ENCODE data around the gene KIAA0825.

The KIAA0825 gene

DNA sequence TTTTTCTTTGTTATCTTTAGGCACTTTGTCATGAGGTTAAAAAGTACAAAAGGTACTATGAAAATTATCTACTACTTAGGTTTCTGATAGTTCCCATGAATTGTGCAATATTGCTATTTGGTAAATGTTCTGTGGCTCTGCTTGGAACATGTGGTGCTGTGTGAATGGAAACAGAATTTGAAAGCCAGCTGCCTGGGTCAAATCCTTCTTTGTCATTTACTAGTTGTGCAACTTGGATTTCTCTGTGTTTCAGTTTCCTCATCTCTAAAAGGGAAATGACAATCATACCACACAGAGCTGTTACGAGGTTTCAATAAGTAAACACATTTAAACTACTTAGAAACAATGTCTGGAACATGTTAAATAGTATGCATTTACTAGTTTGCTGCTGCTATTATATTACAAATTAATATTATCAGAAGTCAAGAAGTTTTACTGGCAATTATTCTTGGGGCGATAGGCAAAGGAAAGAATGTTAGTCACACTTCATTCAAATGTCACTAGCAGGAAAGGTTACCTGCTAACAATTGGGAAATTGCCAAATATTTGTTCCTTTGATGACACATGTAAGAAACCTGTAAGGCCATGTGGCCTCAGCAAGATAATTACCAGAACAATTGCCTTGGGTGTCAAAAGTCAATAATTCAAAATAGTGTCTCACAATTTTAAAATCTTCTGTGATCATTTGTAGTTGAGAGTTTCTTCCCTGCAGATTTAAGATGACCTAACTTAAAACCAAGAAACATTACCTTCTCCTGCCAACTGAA lies 184.8 kb downstream of the KIAA0825 start:
- no peak for DNase-seq

DNA sequence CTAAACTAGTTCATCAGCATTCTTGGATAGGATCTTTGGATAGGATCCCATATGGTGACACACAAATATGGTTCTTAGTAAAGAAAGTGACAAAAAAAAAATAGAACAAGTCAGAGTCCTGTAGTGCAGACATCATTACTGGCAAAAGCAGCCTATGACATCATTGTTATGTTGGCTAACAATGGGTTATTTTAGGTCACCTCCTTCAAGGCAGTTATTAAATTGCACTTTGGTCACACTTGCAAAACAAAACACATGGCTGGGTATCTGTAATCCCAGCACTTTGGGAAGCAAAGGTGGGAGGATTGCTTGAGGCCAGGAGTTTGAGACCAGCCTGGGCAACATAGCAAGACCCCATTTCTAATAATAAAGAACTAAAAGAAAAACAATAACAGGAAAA lies 185.9 kb downstream of the KIAA0825 start:
- no peak for DNase-seq

GRCh38 chr5:94431696-94432095 lies 186.7 kb downstream of the KIAA0825 start:
- no peak for DNase-seq

GRCh38 chr5:94429566-94429965 lies 188.8 kb downstream of the KIAA0825 start:
- DNase-seq: no peak

DNA sequence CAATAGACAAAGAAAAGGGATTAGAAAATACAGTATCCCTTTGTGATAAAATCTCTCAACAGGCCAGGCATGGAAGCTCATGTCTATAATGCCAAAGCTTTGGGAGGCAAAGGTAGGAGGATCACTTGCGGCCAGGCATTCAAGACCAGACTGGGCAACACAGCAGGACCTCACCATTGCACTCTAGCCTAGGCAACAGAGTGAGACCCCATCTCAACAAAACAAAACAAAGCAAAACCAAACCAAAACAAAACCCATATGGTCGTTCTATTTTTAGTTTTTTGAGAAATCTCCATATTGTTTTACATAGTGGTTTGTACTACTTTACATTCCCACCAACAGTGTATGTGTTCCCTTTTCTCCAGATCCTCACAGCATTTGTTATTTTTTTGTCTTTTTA lies 193.0 kb downstream of the KIAA0825 start:
- DNase-seq: no peak

DNA sequence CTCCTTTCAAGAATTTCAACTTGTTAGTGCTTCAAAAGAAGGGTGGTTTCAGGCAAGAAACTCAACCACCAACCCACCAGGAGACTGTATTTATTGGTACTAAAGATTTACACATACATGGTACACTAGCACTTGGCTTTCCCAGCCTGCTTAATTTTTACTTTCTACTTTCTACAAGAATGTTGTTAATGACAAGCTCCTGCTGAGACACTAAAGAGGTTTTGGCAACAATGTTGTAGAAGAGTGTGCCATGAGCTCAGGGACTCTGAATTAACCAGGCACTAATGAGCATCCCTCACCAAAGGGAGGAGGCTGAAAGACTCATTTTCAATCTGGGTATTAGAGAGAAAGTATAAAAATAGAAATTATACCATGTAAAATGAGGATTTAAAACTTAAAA lies 195.0 kb downstream of the KIAA0825 start:
- no peak for DNase-seq

DNA sequence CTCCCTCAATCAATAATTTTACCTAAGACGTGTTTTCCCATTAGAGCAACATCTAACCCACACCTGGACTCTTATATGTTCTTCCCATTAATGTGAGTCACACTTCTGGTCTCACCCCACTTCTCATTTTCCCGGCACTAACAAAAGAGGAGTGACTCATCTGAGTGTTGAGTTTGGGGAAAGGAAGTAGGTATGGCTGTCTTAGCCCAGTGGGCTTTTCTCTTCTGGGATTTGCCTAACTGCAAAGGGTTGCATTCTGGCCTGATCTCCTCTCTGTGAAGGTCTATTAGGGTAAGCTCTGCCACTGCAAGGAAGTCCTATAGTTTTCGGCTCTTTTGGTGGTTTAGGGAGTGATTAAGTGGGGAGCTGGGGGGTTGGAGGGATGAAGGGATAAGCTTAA lies 195.6 kb downstream of the KIAA0825 start:
- DNase-seq: no peak

DNA sequence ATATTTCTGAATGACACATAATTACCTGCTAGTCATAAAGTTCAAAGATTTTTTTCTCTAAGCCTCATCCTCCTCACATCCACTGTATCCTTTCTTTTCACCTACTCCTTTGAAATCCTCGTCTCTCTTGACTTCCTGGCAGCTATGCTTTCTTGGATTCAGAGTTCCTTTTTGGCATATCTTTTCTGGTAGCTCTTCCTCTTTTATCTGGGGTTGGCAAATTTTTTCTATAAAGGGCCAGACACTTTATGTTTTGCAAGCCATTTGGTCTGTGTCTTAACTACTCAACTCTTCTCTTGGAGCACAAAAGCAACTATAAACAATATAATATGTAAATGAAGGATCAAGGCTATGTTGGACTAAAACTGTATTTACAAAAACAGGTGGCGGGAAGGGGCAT lies 197.5 kb downstream of the KIAA0825 start:
- DNase-seq: no peak

- DNase-seq: no peak
Observed at GRCh38 chr5:94415798-94416197, 202.6 kb downstream of the KIAA0825 start.

DNA sequence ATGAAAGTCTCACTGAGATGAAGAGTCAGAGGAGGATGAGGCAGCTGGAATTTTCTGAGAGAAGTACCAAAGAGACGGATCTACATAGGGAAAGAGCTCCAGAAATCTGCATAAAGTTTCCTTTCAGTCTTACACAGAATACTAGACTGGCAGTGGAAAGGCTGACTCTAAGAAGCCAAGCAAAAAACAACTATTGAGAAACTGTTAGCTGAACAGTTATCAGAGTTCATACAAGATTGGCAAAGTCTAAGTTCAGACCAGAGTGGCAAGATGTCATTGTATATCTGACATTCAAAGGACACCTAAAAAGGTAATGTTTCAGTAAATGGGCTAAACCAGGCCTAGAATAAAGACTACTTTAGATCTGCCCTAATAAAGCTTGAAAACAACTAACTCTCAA lies 209.0 kb downstream of the KIAA0825 start:
- DNase-seq: no peak

DNA sequence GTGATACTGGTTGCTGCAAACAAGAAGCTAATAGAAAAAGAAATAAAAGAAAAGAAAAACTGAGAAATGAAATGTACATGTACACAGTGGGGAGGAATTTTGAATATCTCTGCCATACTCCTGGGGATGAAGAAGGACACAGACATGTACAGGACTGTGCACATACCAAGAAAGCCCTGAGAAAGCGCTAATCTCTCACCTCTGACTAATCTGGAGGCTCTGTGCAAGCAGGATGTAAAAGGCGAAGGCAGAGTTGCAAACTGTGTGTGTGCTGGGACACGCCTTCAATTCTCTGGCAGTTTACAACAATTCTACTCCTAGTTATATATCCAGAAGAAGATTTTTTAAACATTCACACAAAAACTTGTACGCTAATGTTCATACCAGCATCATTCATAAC lies 211.4 kb downstream of the KIAA0825 start:
- DNase-seq: no peak

DNA sequence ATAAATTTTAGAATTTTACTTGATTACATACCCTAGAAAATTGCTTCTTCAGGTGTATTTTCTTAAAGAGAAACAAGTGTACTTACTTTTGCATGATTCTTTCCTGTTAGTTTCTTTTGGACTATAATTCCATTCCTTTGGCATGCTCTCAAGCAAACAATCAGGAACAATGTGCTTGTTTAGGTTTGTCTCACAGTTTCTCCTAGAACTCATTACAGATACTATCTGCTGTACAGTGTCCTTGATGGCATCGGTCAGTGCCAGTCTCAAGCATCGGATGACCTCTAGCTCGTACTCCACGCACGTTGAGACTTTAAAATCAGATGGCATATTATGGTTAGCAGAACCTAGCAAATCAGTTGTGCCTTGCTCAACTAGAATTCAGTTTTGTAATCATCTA lies 214.9 kb downstream of the KIAA0825 start:
- DNase-seq: no peak

DNA sequence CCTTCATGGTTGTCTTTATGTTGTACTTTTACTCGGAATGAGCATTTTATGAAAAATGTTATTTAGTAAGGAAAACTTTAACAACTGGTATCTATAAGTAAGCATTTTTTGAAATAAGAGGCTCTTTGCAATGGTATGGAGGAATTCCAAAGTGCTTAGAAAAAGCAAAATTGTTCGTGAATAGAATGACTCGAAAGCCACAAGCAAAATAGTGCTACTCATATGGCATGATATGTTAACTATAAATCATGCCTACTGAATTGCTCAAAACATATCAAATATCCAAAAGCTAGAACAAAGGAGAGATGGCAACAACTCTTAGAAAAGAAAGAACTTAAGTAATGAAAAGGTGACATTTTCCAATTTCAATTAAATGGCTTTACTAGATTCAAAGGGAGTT lies 216.3 kb downstream of the KIAA0825 start:
- DNase-seq: no peak

DNA sequence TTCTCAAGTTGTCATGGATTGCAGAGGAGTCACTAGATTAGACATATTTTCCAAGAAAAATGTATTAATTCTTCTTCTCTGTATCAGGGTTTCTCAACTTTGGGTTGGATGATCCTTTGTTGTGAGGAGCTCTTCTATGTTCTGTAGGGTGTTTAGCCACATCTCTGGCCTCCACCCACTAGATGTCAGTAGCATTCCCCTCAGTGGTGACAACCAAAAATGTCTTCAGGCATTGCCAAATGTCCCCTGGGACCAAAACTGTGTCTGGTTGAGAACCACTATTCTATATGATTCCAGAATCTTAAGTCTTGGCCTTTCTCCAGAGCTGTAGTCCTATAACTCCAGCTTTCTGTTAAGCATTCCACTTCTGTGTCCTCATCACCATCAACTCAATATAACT lies 220.9 kb downstream of the KIAA0825 start:
- DNase-seq: no peak

DNA sequence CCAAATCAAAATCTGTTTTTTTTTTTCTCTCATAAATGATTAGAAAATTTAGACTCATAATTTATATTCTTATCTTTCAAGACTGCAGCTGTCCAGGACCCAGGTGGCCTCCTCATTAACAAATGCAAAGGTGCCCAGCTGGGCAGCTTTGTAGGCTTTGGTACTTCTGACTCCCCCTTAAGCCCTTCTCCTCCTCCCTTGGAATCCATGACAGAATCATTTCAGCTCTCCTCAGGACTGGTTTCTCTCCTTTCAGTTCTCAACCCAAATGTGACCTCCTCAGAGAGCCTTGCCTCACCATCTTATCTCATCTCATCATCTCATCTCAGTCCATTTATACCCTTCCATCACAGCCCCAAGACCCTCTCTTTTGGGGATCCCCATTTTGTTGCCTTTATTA lies 221.7 kb downstream of the KIAA0825 start:
- no peak for DNase-seq

DNA sequence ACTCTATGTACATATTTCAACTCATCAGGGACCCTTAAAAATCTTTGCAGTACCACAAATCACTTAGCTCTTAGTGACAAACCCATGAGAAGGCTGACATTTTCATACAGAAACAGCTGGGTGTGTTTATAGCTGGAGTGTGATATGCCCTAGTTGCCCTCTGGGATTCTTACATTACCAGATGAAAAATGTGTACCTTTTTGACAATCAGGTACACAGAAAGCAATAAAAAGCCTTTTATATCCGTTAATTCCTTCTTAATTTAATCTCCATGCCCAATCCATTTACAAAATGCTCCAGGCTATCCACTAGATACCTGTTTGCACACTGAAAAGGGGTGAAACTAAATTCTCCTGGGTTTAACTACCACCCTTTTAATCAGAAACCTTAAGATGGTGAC lies 222.9 kb downstream of the KIAA0825 start:
- DNase-seq: no peak

DNA sequence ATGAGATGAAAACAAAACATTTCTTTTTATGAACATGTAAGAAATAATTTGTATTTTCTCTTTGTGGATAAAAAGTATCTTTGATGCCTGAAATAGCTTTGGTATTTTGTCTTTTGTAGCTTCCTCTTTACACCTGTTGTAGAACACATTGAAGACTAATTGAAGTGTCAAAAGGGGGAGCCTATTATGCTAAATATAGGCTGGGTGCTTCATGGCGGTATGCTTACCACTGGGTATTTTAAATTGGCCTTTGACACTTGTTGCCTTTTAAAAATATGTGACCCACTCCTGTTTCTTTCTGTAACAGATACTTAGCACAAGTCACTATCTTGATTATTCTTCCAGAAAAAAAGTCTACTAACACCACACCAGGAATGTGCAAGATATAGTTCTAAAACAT lies 226.4 kb downstream of the KIAA0825 start:
- no peak for DNase-seq

DNA sequence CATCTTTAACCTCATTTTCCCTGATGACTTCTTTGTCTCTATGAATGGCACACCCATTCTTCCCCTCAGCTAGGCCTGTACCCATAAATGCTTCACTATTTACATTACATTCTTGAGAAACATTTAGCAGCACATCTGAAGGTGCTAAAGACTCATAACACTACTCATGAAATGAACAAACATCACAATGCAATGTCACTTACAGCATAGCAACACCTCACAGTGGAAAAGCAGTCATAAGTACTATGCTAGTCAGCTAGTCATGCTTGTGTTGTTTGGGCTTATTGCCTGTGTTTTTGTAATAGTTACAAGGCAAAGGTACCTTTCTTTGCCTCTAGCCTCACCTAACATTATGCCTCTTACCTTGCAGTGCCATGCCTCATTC lies 228.9 kb downstream of the KIAA0825 start:
- DNase-seq: no peak

DNA sequence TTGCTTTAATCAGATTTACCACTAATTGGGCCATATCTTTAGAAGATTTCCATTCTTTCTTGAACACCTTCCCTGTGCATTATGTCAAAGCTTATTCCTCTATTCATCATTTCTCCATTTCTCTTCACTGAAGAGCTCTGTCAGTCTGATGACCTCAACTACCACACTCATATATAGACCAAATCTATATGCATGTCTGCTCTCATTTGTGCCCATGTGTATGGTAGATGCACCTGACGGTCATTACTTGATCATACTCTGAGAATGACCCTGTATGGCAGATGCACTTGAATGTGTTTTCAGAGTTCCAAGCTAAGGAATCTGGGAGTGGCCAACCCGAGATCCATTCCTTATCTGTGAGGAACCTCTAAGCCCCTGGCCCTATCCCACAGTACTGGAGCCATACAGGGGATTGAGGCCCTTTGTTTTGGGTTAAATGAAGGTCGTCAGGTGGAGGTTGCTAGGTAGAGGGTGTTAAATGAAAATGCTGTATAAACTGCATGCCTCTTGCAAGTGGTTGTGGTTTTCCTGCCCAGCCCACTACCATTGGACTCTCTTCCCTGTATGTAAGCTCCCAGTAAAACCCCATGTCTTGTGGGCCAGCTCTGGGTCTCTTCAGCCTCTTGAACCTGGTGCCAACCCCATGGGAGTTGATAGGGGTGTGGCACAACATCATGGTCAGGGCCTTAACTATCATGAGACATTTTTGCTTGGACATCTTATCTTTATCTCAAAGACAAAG lies 229.5 kb downstream of the KIAA0825 start:
- DNase-seq: no peak

GRCh38 chr5:94385767-94386166 lies 232.6 kb downstream of the KIAA0825 start:
- no peak for DNase-seq

- no peak for DNase-seq
Observed at GRCh38 chr5:94378062-94378461, 240.3 kb downstream of the KIAA0825 start.

DNA sequence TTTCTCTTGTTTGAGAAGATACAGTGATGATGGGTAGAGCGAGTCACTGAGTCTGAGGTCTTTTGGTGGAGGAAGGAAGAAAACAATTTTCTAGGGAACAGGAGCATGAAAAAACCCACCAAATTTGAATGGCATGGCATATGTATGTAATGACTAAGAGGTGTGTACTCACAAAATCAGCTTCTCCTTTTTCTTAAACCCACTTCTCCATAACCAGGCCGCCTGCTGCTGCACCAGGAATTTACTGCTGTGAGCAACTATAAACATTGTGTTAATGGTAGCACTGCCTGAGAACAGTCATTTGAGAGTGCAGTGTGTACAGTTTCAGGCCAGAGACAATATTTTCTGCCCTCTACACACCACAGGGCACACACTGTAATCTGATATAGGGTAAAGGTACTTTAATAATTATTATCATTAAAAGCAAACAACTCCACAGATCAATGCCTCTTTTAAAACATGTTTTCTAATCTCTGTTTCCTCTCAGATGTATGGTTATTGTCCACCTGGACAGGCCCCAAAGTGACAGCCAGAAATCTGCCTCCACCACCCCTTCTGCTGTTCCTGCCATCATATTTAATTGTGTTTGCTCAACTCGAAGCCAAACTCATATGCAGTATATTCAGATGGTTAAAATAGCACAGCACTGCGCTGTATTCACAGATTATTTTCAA lies 241.6 kb downstream of the KIAA0825 start:
- DNase-seq: no peak

GRCh38 chr5:94375801-94376200 lies 242.6 kb downstream of the KIAA0825 start:
- no peak for DNase-seq

DNA sequence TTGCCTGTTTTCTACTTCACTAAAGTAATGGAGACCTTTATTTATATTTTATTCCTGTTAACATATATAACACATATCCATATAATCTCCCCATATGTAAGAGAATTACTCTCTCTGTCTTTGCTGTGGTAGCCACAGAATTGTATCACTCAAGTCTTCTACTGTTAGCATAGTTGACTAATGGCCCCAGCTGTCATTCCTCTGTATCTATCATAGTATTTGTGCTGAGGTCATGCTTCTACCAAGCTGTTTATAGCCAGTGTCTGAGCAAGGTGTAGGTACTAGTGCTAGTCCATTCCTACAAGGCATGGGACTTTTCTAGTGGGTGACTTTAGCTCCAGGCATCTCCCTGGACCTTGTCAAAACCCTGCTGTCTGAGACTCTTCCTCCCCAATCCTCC lies 244.1 kb downstream of the KIAA0825 start:
- DNase-seq: no peak

All from right hindlimb (tissue), 1 donor.